C4-2B (cell line): ENCODE results near the gene FGD2.

ENCODE experiments used
- CTCF ChIP-seq: fragments of 450-650 bp; conservative IDR thresholded peaks from 2 replicates; pipeline ENCODE4 v1.5.1; 2017; ENCODE audit warnings: mild to moderate bottlenecking
- ZFX ChIP-seq: fragments of 450-650 bp; IDR thresholded peaks from 2 replicates; pipeline ENCODE4 v1.6.1; 2017

- TF ChIP-seq CTCF: no peak
- no peak for TF ChIP-seq ZFX
These were observed 51.1 kb downstream of the FGD2 start for GRCh38 chr6:37056439-37057127.
